ENCODE data around the gene ZBTB46.

DNA sequence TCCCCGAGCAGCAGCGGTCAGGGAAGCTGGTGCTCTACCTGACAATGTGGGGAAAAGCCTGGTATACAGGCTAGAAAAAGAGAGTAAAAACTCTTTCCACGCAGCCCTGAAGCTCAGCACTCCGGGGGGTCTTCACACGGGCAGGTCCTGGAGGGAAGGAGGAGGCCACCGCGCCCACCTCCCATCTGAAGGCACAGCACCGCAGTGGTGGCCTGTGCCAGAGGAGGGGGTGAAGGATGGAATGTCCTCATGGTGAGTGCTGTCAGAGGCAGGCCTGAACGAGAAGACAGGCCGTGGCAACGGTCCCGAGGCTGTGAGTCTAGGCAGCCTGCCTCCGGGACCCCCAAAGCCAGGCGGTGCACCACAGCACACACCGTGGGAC, 85.6 kb downstream of the ZBTB46 start:
- TF ChIP-seq, protein P1, sequence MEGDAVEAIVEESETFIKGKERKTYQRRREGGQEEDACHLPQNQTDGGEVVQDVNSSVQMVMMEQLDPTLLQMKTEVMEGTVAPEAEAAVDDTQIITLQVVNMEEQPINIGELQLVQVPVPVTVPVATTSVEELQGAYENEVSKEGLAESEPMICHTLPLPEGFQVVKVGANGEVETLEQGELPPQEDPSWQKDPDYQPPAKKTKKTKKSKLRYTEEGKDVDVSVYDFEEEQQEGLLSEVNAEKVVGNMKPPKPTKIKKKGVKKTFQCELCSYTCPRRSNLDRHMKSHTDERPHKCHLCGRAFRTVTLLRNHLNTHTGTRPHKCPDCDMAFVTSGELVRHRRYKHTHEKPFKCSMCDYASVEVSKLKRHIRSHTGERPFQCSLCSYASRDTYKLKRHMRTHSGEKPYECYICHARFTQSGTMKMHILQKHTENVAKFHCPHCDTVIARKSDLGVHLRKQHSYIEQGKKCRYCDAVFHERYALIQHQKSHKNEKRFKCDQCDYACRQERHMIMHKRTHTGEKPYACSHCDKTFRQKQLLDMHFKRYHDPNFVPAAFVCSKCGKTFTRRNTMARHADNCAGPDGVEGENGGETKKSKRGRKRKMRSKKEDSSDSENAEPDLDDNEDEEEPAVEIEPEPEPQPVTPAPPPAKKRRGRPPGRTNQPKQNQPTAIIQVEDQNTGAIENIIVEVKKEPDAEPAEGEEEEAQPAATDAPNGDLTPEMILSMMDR (IDR thresholded peaks at IDR 0.05), result no peak
- no peak for TF ChIP-seq POLR2A (IDR thresholded peaks at IDR 0.05)

Measured in thyroid gland (tissue), 4 donors.